Measurements from ENCODE around the gene DOK4.

Gene DOK4

GRCh38 chr16:57517397-57518367, 31.4 kb upstream of the DOK4 start:
- Histone ChIP-seq H3K36me3 (ENCODE audit: control insufficient read depth, insufficient read depth, low read length) (peaks cover 4% of the 10 kb centered on the region), H3K9ac (ENCODE audit: low read depth, low read length) (no peak overlapping the region), H3K27me3 (ENCODE audit: control insufficient read depth, insufficient read depth, low read length) (no peaks in the 10 kb centered on the region), H3K4me1 (ENCODE audit: control insufficient read depth, insufficient read depth, low read length) (peaks cover 3% of the 10 kb centered on the region), H3K9me3 (ENCODE audit: control insufficient read depth, insufficient read depth, low read length) (no peaks in the 10 kb centered on the region), H3K4me3 (ENCODE audit: low read depth, low read length) (no peak overlapping the region)

GRCh38 chr16:57516773-57517172, 30.5 kb upstream of the DOK4 start:
- Histone ChIP-seq H3K36me3 (ENCODE audit: control insufficient read depth, insufficient read depth, low read length) (peaks cover 4% of the 10 kb centered on the region), H3K9me3 (ENCODE audit: control insufficient read depth, insufficient read depth, low read length) (no peaks in the 10 kb centered on the region), H3K9ac (ENCODE audit: low read depth, low read length) (no peak overlapping the region), H3K4me1 (ENCODE audit: control insufficient read depth, insufficient read depth, low read length) (peaks cover 3% of the 10 kb centered on the region), H3K27me3 (ENCODE audit: control insufficient read depth, insufficient read depth, low read length) (no peaks in the 10 kb centered on the region), H3K4me3 (ENCODE audit: low read depth, low read length) (no peak overlapping the region)

- peaks cover 4% of the 10 kb centered on the region for H3K36me3 ChIP-seq (ENCODE audit: control insufficient read depth, insufficient read depth, low read length)
- H3K9me3 ChIP-seq (ENCODE audit: control insufficient read depth, insufficient read depth, low read length), result no peaks in the 10 kb centered on the region
- H3K9ac ChIP-seq (ENCODE audit: low read depth, low read length), result no peak overlapping the region
- no peaks in the 10 kb centered on the region for H3K27me3 ChIP-seq (ENCODE audit: control insufficient read depth, insufficient read depth, low read length)
- H3K4me3 ChIP-seq (ENCODE audit: low read depth, low read length), result no peak overlapping the region
- peaks cover 3% of the 10 kb centered on the region for H3K4me1 ChIP-seq (ENCODE audit: control insufficient read depth, insufficient read depth, low read length)
Measured at GRCh38 chr16:57516176-57516725, 30.0 kb upstream of the DOK4 start.

- Histone ChIP-seq H3K9ac (ENCODE audit: low read depth, low read length) (no peak overlapping the region), H3K27me3 (ENCODE audit: control insufficient read depth, insufficient read depth, low read length) (no peaks in the 10 kb centered on the region), H3K36me3 (ENCODE audit: control insufficient read depth, insufficient read depth, low read length) (peaks cover 4% of the 10 kb centered on the region), H3K9me3 (ENCODE audit: control insufficient read depth, insufficient read depth, low read length) (no peaks in the 10 kb centered on the region), H3K4me3 (ENCODE audit: low read depth, low read length) (no peak overlapping the region), H3K4me1 (ENCODE audit: control insufficient read depth, insufficient read depth, low read length) (peaks cover 3% of the 10 kb centered on the region)
Measured at GRCh38 chr16:57514791-57515600, 28.7 kb upstream of the DOK4 start.

- Histone ChIP-seq H3K27me3 (ENCODE audit: control insufficient read depth, insufficient read depth, low read length) (no peaks in the 10 kb centered on the region), H3K4me3 (ENCODE audit: low read depth, low read length) (no peak overlapping the region), H3K9ac (ENCODE audit: low read depth, low read length) (no peak overlapping the region), H3K4me1 (ENCODE audit: control insufficient read depth, insufficient read depth, low read length) (peaks cover 1% of the 10 kb centered on the region), H3K9me3 (ENCODE audit: control insufficient read depth, insufficient read depth, low read length) (no peaks in the 10 kb centered on the region), H3K36me3 (ENCODE audit: control insufficient read depth, insufficient read depth, low read length) (peaks cover 4% of the 10 kb centered on the region)
Measured at GRCh38 chr16:57514371-57514770, 28.1 kb upstream of the DOK4 start.

- Histone ChIP-seq H3K9me3 (ENCODE audit: control insufficient read depth, insufficient read depth, low read length) (no peaks in the 10 kb centered on the region), H3K27me3 (ENCODE audit: control insufficient read depth, insufficient read depth, low read length) (no peaks in the 10 kb centered on the region), H3K4me1 (ENCODE audit: control insufficient read depth, insufficient read depth, low read length) (no peaks in the 10 kb centered on the region), H3K9ac (ENCODE audit: low read depth, low read length) (no peak overlapping the region), H3K4me3 (ENCODE audit: low read depth, low read length) (no peak overlapping the region), H3K36me3 (ENCODE audit: control insufficient read depth, insufficient read depth, low read length) (no peaks in the 10 kb centered on the region)
Measured at GRCh38 chr16:57513371-57514102, 27.2 kb upstream of the DOK4 start.

GRCh38 chr16:57512296-57513001, 26.2 kb upstream of the DOK4 start:
- H3K36me3 ChIP-seq (ENCODE audit: control insufficient read depth, insufficient read depth, low read length), result no peaks in the 10 kb centered on the region
- peaks cover 2% of the 10 kb centered on the region for H3K4me1 ChIP-seq (ENCODE audit: control insufficient read depth, insufficient read depth, low read length)
- no peak overlapping the region for H3K4me3 ChIP-seq (ENCODE audit: low read depth, low read length)
- H3K9me3 ChIP-seq (ENCODE audit: control insufficient read depth, insufficient read depth, low read length), result no peaks in the 10 kb centered on the region
- no peaks in the 10 kb centered on the region for H3K27me3 ChIP-seq (ENCODE audit: control insufficient read depth, insufficient read depth, low read length)
- no peak overlapping the region for H3K9ac ChIP-seq (ENCODE audit: low read depth, low read length)

GRCh38 chr16:57510016-57510871, 24.0 kb upstream of the DOK4 start:
- Histone ChIP-seq H3K4me3 (ENCODE audit: low read depth, low read length) (no peak overlapping the region), H3K9ac (ENCODE audit: low read depth, low read length) (no peak overlapping the region), H3K9me3 (ENCODE audit: control insufficient read depth, insufficient read depth, low read length) (no peaks in the 10 kb centered on the region), H3K4me1 (ENCODE audit: control insufficient read depth, insufficient read depth, low read length) (peaks cover 2% of the 10 kb centered on the region), H3K36me3 (ENCODE audit: control insufficient read depth, insufficient read depth, low read length) (peaks cover 2% of the 10 kb centered on the region), H3K27me3 (ENCODE audit: control insufficient read depth, insufficient read depth, low read length) (no peaks in the 10 kb centered on the region)

- H3K36me3 ChIP-seq (ENCODE audit: control insufficient read depth, insufficient read depth, low read length), result peaks cover 2% of the 10 kb centered on the region
- H3K9ac ChIP-seq (ENCODE audit: low read depth, low read length), result no peak overlapping the region
- no peak overlapping the region for H3K4me3 ChIP-seq (ENCODE audit: low read depth, low read length)
- H3K27me3 ChIP-seq (ENCODE audit: control insufficient read depth, insufficient read depth, low read length), result no peaks in the 10 kb centered on the region
- peaks cover 2% of the 10 kb centered on the region for H3K4me1 ChIP-seq (ENCODE audit: control insufficient read depth, insufficient read depth, low read length)
- no peaks in the 10 kb centered on the region for H3K9me3 ChIP-seq (ENCODE audit: control insufficient read depth, insufficient read depth, low read length)
Measured at GRCh38 chr16:57509231-57509923, 23.1 kb upstream of the DOK4 start.

GRCh38 chr16:57508035-57508425, 21.7 kb upstream of the DOK4 start:
- H3K9ac ChIP-seq (ENCODE audit: low read depth, low read length), result no peak overlapping the region
- H3K9me3 ChIP-seq (ENCODE audit: control insufficient read depth, insufficient read depth, low read length), result no peaks in the 10 kb centered on the region
- H3K4me3 ChIP-seq (ENCODE audit: low read depth, low read length), result no peak overlapping the region
- H3K4me1 ChIP-seq (ENCODE audit: control insufficient read depth, insufficient read depth, low read length), result peaks cover 2% of the 10 kb centered on the region
- H3K27me3 ChIP-seq (ENCODE audit: control insufficient read depth, insufficient read depth, low read length), result no peaks in the 10 kb centered on the region
- H3K36me3 ChIP-seq (ENCODE audit: control insufficient read depth, insufficient read depth, low read length), result peaks cover 2% of the 10 kb centered on the region

Measured in iPS-15b (cell line).